PC-3 (cell line): ENCODE results near the gene KIN. TPM values are rescaled to one million over a fixed set of nuclear protein-coding genes. Genes with fewer than 3 reads are reported as not detected.
A peak's percentile ranks its signal among the peaks of the same experiment; 100 is the strongest.

ENCODE experiments used
- ATAC-seq: fragments of 200-7000 bp; cut with Tn5 transposase; 2 replicates; pipeline ENCODE4 v1.9.1; 2020; ENCODE audit warnings: mild to moderate bottlenecking, moderate library complexity
- BruUV-seq: library from RNA; stranded (reverse); fragments of 400-500 nt; replicated peaks from 2 replicates; lab custom pipeline; 2021; lab: Mats Ljungman, UMichigan
- CTCF ChIA-PET: fragments of 300-600 bp; sonication (Branson Sonifier 250); formaldehyde crosslinking; loops from one replicate; lab custom pipeline; 2022; ENCODE audit warnings: antibody characterized with exemption; lab: Charles Lee
- POLR2A ChIA-PET: fragments of 300-600 bp; sonication (Branson Sonifier 250); formaldehyde crosslinking; loops from one replicate; lab custom pipeline; 2022; ENCODE audit warnings: antibody characterized with exemption; ENCODE audit not compliant: unreplicated experiment; lab: Charles Lee
- DNase-seq: peaks from one replicate; pipeline ENCODE4 v3.0.0-alpha.2; 2015
- H2AFZ ChIP-seq: fragments of 300-600 bp; sonication (generic); 2 replicates; pipeline ENCODE4 v1.6.0; 2016; ENCODE audit warnings: antibody characterized with exemption, low read length
- H3F3A ChIP-seq: fragments of 300-600 bp; sonication (generic); one replicate; pipeline ENCODE4 v1.6.0; 2017; ENCODE audit warnings: antibody characterized with exemption, low read length, control low read depth, mild to moderate bottlenecking; ENCODE audit not compliant: unreplicated experiment
- H3K27ac ChIP-seq: fragments of 300-600 bp; sonication (generic); 2 replicates; pipeline ENCODE4 v1.5.1; 2016; ENCODE audit warnings: mild to moderate bottlenecking, low read length
- H3K27me3 ChIP-seq: fragments of 300-600 bp; sonication (generic); 2 replicates; pipeline ENCODE4 v1.6.1; 2016; ENCODE audit warnings: low read length, mixed read lengths
- H3K36me3 ChIP-seq: fragments of 300-600 bp; sonication (generic); 2 replicates; pipeline ENCODE4 v1.6.1; 2016; ENCODE audit warnings: low read depth, mixed run types, low read length, mixed read lengths
- H3K4me1 ChIP-seq: fragments of 300-600 bp; sonication (generic); 2 replicates; pipeline ENCODE4 v1.5.1; 2016; ENCODE audit warnings: low read length; ENCODE audit not compliant: insufficient read depth
- H3K4me2 ChIP-seq: fragments of 300-600 bp; sonication (generic); 2 replicates; pipeline ENCODE4 v1.6.0; 2016; ENCODE audit warnings: low read length
- H3K4me3 ChIP-seq: fragments of 300-600 bp; sonication (generic); 2 replicates; pipeline ENCODE4 v1.5.1; 2016; ENCODE audit warnings: mild to moderate bottlenecking, low read length, mixed read lengths
- H3K79me2 ChIP-seq: fragments of 300-600 bp; sonication (generic); 2 replicates; pipeline ENCODE4 v1.6.1; 2017; ENCODE audit warnings: low read length, mixed read lengths
- H3K9ac ChIP-seq: fragments of 300-600 bp; sonication (generic); 2 replicates; pipeline ENCODE4 v1.6.0; 2016; ENCODE audit warnings: mild to moderate bottlenecking, low read length
- H3K9me2 ChIP-seq: fragments of 300-600 bp; sonication (generic); replicated peaks from 2 replicates; pipeline ENCODE4 v1.6.1; 2016; ENCODE audit warnings: mixed run types, low read length, mixed read lengths
- H3K9me3 ChIP-seq: fragments of 300-600 bp; sonication (generic); 2 replicates; pipeline ENCODE4 v1.6.1; 2016; ENCODE audit warnings: low read length, mixed read lengths
- H4K20me1 ChIP-seq: fragments of 300-600 bp; sonication (generic); 2 replicates; pipeline ENCODE4 v1.6.1; 2016; ENCODE audit warnings: low read length, mixed read lengths
- CTCF ChIP-seq: fragments of 300-600 bp; sonication (generic); conservative IDR thresholded peaks from 2 replicates; pipeline ENCODE4 v1.5.1; 2017; ENCODE audit warnings: antibody characterized with exemption, low read depth, mild to moderate bottlenecking, low read length
- EZH2 ChIP-seq: fragments of 300-600 bp; sonication (generic); IDR thresholded peaks from one replicate; pipeline ENCODE4 v1.6.1; 2017; ENCODE audit warnings: antibody characterized with exemption, mild to moderate bottlenecking, low read length; ENCODE audit not compliant: unreplicated experiment
- EZH2phosphoT487 ChIP-seq: fragments of 300-600 bp; sonication (generic); IDR thresholded peaks from 2 replicates; pipeline ENCODE4 v1.6.1; 2018; ENCODE audit warnings: mild to moderate bottlenecking, antibody characterized with exemption, low read length, borderline replicate concordance
- intact Hi-C: fragments of 100-400 bp; cut with micrococcal nuclease; formaldehyde crosslinking; loops from 2 replicates; pipeline ENCODE4 v1.9.0; 2023
- total RNA-seq: library from RNA; depleted of rRNA; stranded (reverse); fragments of >200 nt; gene quantifications from 2 replicates; pipeline ENCODE4 v1.2.3, GENCODE V29; 2014

Gene KIN
- total RNA-seq, 1 experiment from 2014 or later = 2.4 TPM

- intact Hi-C loops = no loop called here
- CTCF ChIA-PET = no interaction called here
- Histone ChIP-seq H3K4me3 (no peak overlapping the region), H3K36me3 (peaks cover 3% of the 10 kb centered on the region), H3K4me2 (no peak overlapping the region), H3K9ac (no peak overlapping the region), H3K4me1 (peaks cover 26% of the 10 kb centered on the region), H3F3A (no peaks in the 10 kb centered on the region), H3K79me2 (peaks cover 69% of the 10 kb centered on the region), H3K9me2 (no peaks in the 10 kb centered on the region), H3K27me3 (no peaks in the 10 kb centered on the region), H3K27ac (no peak overlapping the region), H2AFZ (no peak overlapping the region), H4K20me1 (peaks cover 37% of the 10 kb centered on the region), H3K9me3 (no peaks in the 10 kb centered on the region)
- no TSS peak for BruUV-seq
- POLR2A ChIA-PET = no interaction called here
- DNase-seq (no peak), ATAC-seq (no peak)
- no peak for TF ChIP-seq EZH2
- no peak for TF ChIP-seq EZH2phosphoT487
Measured at GRCh38 chr10:7794251-7795026, 6.6 kb upstream of the KIN start.

GRCh38 chr10:7792541-7792940, 4.7 kb upstream of the KIN start:
- Histone ChIP-seq H3K9me3 (no peaks in the 10 kb centered on the region), H3K27me3 (no peaks in the 10 kb centered on the region), H2AFZ (no peak overlapping the region), H3K36me3 (no peaks in the 10 kb centered on the region), H3K4me3 (no peak overlapping the region), H3K4me2 (no peak overlapping the region), H3K9me2 (no peaks in the 10 kb centered on the region), H3K9ac (no peak overlapping the region), H3K79me2 (peaks cover 87% of the 10 kb centered on the region), H3K4me1 (peaks cover 23% of the 10 kb centered on the region), H4K20me1 (peaks cover 37% of the 10 kb centered on the region), H3F3A (no peaks in the 10 kb centered on the region), H3K27ac (no peak overlapping the region)
- ChIA-PET POLR2A (no interaction called here), CTCF (no interaction called here)
- ATAC-seq (no peak), DNase-seq (peak; percentile 10)
- intact Hi-C loops = no loop called here
- TF ChIP-seq EZH2 (no peak), CTCF (no peak), EZH2phosphoT487 (no peak)
- BruUV-seq = no TSS peak

- H4K20me1 ChIP-seq = peaks cover 34% of the 10 kb centered on the region
- ATAC-seq (no peak), DNase-seq (peak; percentile 12)
- peaks cover 98% of the 10 kb centered on the region for H3K79me2 ChIP-seq
- H3K9me2 ChIP-seq = no peaks in the 10 kb centered on the region
- no peaks in the 10 kb centered on the region for H3K36me3 ChIP-seq
- H3K4me3 ChIP-seq = peak overlapping the region; percentile 89
- peak overlapping the region; percentile 86 for H3K4me2 ChIP-seq
- H3K27ac ChIP-seq = no peak overlapping the region
- POLR2A ChIA-PET = no interaction called here
- no peaks in the 10 kb centered on the region for H3F3A ChIP-seq
- H3K27me3 ChIP-seq = no peaks in the 10 kb centered on the region
- peaks cover 17% of the 10 kb centered on the region for H3K4me1 ChIP-seq
- intact Hi-C loops = loop anchor here (2.0 kb wide), 1 partner anchor 29 kb away; the partner anchor contains the start of gene TAF3
- no peak overlapping the region for H2AFZ ChIP-seq
- CTCF ChIA-PET = no interaction called here
- no peaks in the 10 kb centered on the region for H3K9me3 ChIP-seq
- no TSS peak for BruUV-seq
- H3K9ac ChIP-seq = peak overlapping the region; percentile 98
- no peak for TF ChIP-seq EZH2phosphoT487
- TF ChIP-seq EZH2 = no peak
- no peak for TF ChIP-seq CTCF
Measured at GRCh38 chr10:7789390-7789789, 1.6 kb upstream of the KIN start.
